NCI-H69 (cell line): Measurements from ENCODE around the gene SMAD3.
"Not testable (repeated sequence)": the region's sequence is repeated elsewhere in the genome, so short reads cannot be mapped to it uniquely, and the experiment has no call there.

Experiments
- DNase-seq: peaks from one replicate; lab custom pipeline; 2025; lab: John Stamatoyannopoulos, UW

The SMAD3 gene

GRCh38 chr15:67063689-67064606, 1.5 kb upstream of the SMAD3 start:
- DNase-seq, result peak; percentile 81

DNA sequence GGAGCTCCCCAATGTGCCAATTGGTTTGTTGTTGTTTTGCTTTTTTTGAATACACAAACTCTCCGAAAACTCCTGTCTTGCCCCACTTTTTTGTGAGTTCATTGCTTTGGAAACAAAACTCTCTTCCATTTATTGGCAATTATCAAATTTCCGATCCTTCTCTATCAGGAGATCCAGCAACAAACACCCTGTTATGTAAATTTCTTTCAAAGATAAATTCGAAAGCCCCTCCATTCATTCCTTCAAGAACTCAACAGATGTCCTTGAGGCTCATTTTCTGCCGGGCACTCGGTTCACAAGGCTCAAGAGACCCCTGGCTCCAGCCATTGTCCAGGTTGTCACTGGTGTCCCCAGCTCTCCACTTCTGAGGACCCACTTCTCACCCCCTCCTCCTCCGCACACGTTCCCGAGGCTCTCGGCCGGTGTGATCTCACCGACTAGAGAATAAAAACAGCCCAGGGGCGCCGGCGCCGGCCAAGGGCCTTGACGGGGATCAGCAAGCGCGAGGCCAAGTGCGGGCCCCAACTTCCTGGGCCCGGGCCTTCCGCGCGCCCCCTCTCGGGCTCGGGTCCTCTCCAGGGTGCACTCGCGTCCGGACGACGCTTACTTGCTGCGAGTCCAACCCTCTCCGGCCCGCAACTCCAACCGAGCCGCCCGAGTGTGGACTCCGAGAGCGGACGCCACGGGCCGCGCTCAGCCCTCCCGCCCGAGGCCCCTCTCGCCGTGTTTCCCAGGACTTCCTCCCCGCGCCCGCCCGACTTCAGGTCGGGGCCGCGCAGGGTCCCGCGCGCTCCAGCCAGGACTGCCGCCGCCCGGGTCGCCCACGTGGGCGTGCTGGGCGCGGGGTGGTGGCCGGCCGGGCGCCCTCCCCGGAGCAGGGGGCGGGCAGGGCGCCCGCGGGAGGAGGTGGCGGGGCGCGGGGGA, 533 bp upstream of the SMAD3 start:
- DNase-seq, result peak; percentile 84

GRCh38 chr15:67066041-67066958, 898 bp downstream of the SMAD3 start:
- peak; percentile 69 for DNase-seq

GRCh38 chr15:67066959-67067853, 1.8 kb downstream of the SMAD3 start:
- peak; percentile 86 for DNase-seq

GRCh38 chr15:67067930-67068551, 2.6 kb downstream of the SMAD3 start:
- peak; percentile 18 for DNase-seq

DNA sequence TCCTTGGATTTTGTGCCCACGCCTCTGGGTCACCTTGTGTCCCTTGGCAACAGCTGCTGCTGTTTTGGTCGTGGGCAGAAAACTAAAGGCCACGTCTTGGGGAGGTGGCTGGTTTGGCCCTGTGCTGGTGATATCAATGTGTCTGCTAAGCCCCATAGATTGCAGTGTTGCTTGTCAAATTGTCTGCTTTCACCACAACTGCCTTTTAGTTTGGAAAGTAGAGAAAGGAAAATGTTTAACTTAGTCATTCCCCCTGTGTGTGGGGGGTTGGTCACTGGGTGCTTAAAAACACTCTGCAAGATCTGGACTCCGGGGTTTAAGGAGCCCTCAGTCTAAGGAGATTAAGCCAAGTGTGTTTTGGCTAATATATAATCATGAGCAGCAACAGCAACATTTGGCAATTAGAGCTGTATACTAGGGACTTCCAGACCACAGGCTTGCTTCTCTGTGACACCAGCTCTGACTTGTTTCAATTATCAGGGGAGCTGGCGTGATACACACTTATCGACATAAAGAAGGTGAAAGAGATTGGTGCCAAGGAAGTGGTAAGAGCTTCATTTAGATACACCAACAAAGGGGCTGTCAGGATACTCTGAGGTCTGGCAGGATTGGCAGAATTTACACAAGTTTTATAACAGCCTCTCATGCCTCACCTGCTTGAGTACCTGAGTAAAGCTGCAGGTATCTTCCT, 3.5 kb downstream of the SMAD3 start:
- no peak for DNase-seq

GRCh38 chr15:67070150-67070549, 4.7 kb downstream of the SMAD3 start:
- no peak for DNase-seq

GRCh38 chr15:67070892-67071664, 5.7 kb downstream of the SMAD3 start:
- DNase-seq, result no peak

DNA sequence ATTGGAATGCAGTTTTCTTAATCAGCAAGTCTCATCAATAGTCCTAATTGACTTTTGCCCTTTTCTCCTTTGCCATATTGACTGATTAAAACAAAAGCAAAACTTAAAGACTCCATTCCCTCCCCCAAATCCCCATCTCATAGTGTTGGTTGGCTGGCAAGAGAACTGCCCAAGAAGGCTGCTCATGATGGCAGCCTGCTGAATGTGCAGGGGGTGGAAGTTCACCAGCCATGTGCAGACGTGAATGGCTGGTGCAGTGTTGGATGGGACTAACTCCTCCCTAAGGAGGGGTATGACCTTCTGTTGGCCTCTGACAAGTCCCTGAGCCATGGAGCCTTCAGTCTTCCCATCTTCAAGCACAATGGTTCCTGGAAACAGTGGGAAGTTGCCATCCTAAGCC, 7.0 kb downstream of the SMAD3 start:
- no peak for DNase-seq

DNA sequence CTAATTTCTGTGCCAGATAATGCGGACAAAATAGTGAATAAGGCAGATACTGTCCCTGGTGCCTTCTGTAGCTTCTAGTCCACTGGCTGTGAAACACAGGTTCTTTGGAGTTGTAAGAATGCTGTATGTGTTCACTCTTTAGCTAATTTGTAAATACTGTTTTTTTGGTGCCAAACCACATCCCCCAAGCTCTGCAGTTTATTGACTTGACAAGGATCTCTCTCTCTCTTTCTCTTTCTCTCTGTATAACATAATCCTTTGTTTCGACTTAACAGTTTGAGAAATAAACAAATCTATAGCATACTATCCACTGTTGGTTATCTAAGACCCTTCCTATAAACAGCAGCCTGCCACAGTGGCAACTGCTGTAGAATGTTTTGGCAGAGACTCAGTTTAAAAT, 7.6 kb downstream of the SMAD3 start:
- no peak for DNase-seq

GRCh38 chr15:67074886-67075229, 9.5 kb downstream of the SMAD3 start:
- DNase-seq, result no peak

GRCh38 chr15:67075555-67076135, 10.2 kb downstream of the SMAD3 start:
- not testable (repeated sequence) for DNase-seq

DNA sequence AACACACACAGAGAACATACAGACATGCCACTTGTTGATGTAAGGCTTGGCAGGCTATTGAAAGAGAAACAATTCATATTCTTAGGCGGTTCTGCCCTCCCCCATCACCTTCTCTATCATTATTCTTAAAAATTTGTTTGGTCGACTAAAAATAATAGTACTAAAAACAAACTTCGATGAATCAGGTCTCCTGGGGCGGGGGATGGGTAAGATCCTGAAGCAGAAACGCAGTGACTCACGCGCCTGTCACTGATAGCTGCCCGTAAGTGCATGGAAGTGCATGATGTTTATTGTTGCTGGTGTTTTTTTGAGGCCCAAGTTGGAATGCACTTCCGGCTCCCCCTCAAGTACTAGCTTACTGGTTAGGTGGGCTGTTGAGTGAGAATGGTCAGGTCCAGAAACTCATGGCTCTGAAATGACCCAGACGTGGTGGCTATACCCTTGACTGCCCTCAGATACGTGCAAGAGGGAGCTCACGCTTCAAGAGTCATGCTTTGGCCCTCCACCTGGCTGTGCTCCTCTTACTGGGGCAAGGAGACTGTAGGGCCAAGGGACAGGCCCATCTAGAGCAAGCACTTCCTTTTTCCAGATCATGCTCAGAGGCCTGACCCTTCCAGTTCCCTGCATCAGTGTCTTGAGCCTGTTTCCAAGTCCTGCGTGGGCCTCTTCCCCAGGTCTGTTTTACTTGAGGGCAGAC, 10.9 kb downstream of the SMAD3 start:
- no peak for DNase-seq

DNA sequence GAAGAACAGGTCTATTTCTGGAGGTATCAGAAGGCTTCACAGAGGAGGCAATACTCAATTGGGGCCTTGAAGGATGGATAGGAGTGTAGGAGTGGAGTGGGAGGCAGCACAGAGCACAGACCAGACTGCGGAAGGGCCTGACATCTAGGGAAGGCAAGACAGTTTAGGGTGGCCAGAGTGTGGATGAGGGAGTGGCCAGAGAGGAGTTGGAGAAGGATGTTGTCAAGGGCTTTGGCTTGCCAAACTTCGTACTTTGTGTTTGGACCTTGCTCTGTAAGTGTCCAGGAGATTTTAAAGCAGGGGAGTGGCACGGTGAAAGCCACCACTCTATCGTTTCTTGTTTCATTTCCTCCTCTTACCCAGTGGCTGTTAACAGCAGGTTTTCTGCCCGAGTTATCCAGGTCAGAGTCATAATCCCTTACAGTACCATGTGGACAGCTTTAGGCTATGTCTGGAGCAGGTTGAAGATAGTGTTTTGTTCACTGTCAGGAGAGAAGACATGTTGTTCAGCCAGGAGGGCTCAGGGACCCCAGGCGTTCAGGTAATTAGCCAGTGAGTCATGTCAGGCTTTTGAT, 12.3 kb downstream of the SMAD3 start:
- peak; percentile 43 for DNase-seq

- DNase-seq, result no peak
Observed at GRCh38 chr15:67079361-67079760, 14.0 kb downstream of the SMAD3 start.

GRCh38 chr15:67080118-67080899, 14.9 kb downstream of the SMAD3 start:
- no peak for DNase-seq
